Body of pancreas (tissue), 4 donors: ENCODE measurements around the gene SCAF11.

Source experiments
- POLR2A ChIP-seq, 3 donors: fragments of 450-650 bp; IDR thresholded peaks; one replicate each; pipeline ENCODE4 v1.6.1; 2016; ENCODE audit warnings: antibody characterized with exemption in 3 of 3, mild to moderate bottlenecking in 2 of 3
- TF ChIP-seq, protein P1 (sequence below), 7 experiments: fragments of 450-650 bp in 4 of 7; fragments of 200-600 bp in 3 of 7; sonication (generic) in 3 of 7; IDR thresholded peaks; one replicate each; pipeline ENCODE4 v1.5.1; 2016 to 2019; ENCODE audit warnings: antibody characterized with exemption in 7 of 7

DNA sequence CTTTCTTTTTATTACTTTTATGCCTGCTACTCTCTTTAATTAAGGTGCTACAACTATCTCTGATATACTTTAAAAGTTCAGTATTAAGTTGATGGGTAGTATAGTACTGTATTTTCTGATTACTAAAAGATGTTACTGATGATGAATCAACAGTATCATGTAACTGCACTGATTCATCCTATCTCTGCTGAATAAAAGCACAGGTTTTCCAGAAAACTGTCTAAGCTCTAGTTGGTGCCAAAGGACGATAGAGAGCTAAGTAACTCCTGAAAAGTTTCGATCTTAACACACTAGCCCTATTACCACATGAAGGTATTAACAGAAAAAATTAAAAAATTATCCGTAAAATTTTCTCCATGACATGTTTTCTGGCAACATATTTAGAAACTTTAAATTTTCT, 2.1 kb downstream of the SCAF11 start:
- no peak for TF ChIP-seq POLR2A (IDR thresholded peaks at IDR 0.05)
- TF ChIP-seq, protein P1, sequence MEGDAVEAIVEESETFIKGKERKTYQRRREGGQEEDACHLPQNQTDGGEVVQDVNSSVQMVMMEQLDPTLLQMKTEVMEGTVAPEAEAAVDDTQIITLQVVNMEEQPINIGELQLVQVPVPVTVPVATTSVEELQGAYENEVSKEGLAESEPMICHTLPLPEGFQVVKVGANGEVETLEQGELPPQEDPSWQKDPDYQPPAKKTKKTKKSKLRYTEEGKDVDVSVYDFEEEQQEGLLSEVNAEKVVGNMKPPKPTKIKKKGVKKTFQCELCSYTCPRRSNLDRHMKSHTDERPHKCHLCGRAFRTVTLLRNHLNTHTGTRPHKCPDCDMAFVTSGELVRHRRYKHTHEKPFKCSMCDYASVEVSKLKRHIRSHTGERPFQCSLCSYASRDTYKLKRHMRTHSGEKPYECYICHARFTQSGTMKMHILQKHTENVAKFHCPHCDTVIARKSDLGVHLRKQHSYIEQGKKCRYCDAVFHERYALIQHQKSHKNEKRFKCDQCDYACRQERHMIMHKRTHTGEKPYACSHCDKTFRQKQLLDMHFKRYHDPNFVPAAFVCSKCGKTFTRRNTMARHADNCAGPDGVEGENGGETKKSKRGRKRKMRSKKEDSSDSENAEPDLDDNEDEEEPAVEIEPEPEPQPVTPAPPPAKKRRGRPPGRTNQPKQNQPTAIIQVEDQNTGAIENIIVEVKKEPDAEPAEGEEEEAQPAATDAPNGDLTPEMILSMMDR (IDR thresholded peaks at IDR 0.05): no peak
